ENCODE data around the gene LYZL4. TPM values are rescaled to one million over a fixed set of nuclear protein-coding genes. Genes with fewer than 3 reads are reported as not detected.

The LYZL4 gene
- total RNA-seq (not detected), polyA plus RNA-seq (not detected)
- long read RNA-seq, donor 1, result 0 reads
- long read RNA-seq, donor 2, result 0 reads
- long read RNA-seq, donor 3, result 0 reads

- intact Hi-C loops (cut with DNase I), result no loop called here
- WGBS, 3 donors, result 49 to 53% (median 50%) methylated on average over 5 of the region's 5 CpGs
- Histone ChIP-seq H3K36me3 (no peaks in the 10 kb centered on the region), H3K9me3 (no peaks in the 10 kb centered on the region), H3K4me1 (ENCODE audit: insufficient read depth) (no peaks in the 10 kb centered on the region), H3K27ac (no peak within 1 kb of the TSS), H3K4me3 (no peak within 1 kb of the TSS), H3K27me3 (no peaks in the 10 kb centered on the region)
- no peak for DNase-seq
- TF ChIP-seq POLR2A (IDR thresholded peaks at IDR 0.05), result no peak
- no peak for TF ChIP-seq CTCF (IDR thresholded peaks at IDR 0.05)
- TF ChIP-seq EP300 (IDR thresholded peaks at IDR 0.05), result no peak
Observed at GRCh38 chr3:42410370-42411131, at the start of gene LYZL4. Gene LYZL4, minus strand, starts transcription at chr3:42410610. Its CDS starts 3,359 bp downstream, at chr3:42407251.

GRCh38 chr3:42459151-42459550 is 48.7 kb upstream of the LYZL4 start:
- intact Hi-C loops (cut with DNase I), result no loop called here

GRCh38 chr3:42456211-42456610 is 45.8 kb upstream of the LYZL4 start:
- H3K4me3 ChIP-seq, result no peak overlapping the region
- no peak overlapping the region for H3K27ac ChIP-seq
- H3K27me3 ChIP-seq, result no peaks in the 10 kb centered on the region
- H3K9me3 ChIP-seq, result peaks cover 0 to 2% of the 10 kb centered on the region in 2 donors
- no peaks in the 10 kb centered on the region for H3K36me3 ChIP-seq
- TF ChIP-seq EP300 (IDR thresholded peaks at IDR 0.05), result no peak
- TF ChIP-seq CTCF (IDR thresholded peaks at IDR 0.05), result no peak
- TF ChIP-seq POLR2A (IDR thresholded peaks at IDR 0.05), result no peak
- no peak for DNase-seq
- intact Hi-C loops (cut with DNase I), result no loop called here
- no peaks in the 10 kb centered on the region for H3K4me1 ChIP-seq (ENCODE audit: insufficient read depth)

More at GRCh38 chr3:42459151-42459550, 48.7 kb upstream of the LYZL4 start:
- no peak for TF ChIP-seq CTCF (IDR thresholded peaks at IDR 0.05)
- no peak for TF ChIP-seq POLR2A (IDR thresholded peaks at IDR 0.05)
- TF ChIP-seq EP300 (IDR thresholded peaks at IDR 0.05), result no peak
- Histone ChIP-seq H3K9me3 (no peaks in the 10 kb centered on the region), H3K4me1 (ENCODE audit: insufficient read depth) (no peaks in the 10 kb centered on the region), H3K36me3 (no peaks in the 10 kb centered on the region), H3K4me3 (no peak overlapping the region), H3K27me3 (no peaks in the 10 kb centered on the region), H3K27ac (no peak overlapping the region)
- DNase-seq, result no peak

GRCh38 chr3:42451546-42452230 is 41.3 kb upstream of the LYZL4 start:
- H3K4me1 ChIP-seq (ENCODE audit: insufficient read depth), result no peaks in the 10 kb centered on the region
- H3K27me3 ChIP-seq, result no peaks in the 10 kb centered on the region
- H3K36me3 ChIP-seq, result no peaks in the 10 kb centered on the region
- TF ChIP-seq EP300 (IDR thresholded peaks at IDR 0.05) (no peak), CTCF (IDR thresholded peaks at IDR 0.05) (no peak), POLR2A (IDR thresholded peaks at IDR 0.05) (no peak)
- no peak overlapping the region for H3K4me3 ChIP-seq
- intact Hi-C loops (cut with DNase I), result no loop called here
- peaks cover 0 to 2% of the 10 kb centered on the region in 2 donors for H3K9me3 ChIP-seq
- WGBS, 3 donors, result 23 to 43% (median 35%) methylated on average over 2 of the region's 2 CpGs
- no peak for DNase-seq
- no peak overlapping the region for H3K27ac ChIP-seq

Measured in ovary (tissue), 10 donors.